HEK293 (cell line): ENCODE measurements around the gene LKAAEAR1.

Source experiments
- CTCF ChIA-PET: fragments of 350-600 bp; formaldehyde crosslinking; extraction: SDS; loops from one replicate; lab custom pipeline; 2021; ENCODE audit warnings: antibody characterized with exemption; lab: Yijun Ruan, JAX
- POLR2A ChIA-PET: fragments of 300-600 bp; formaldehyde crosslinking; extraction: SDS; loops from one replicate; lab custom pipeline; 2020; ENCODE audit warnings: antibody characterized with exemption, inconsistent platforms; lab: Yijun Ruan, JAX
- H3K27ac ChIP-seq: fragments of 200-500 bp; sonication (Bioruptor generic); 2 replicates; pipeline ENCODE4 v1.5.1; 2014; ENCODE audit warnings: low read depth, low read length, control low read depth, inconsistent platforms; ENCODE audit errors: extremely low read depth
- H3K36me3 ChIP-seq, 2 experiments: fragments of 200-500 bp in 1 of 2; sonication (Bioruptor generic) in 1 of 2; 1 replicate in 1 of 2; 2 replicates in 1 of 2; pipeline ENCODE4 v1.5.1; 2014 to 2017; ENCODE audit warnings: inconsistent platforms in 2 of 2, low read length in 2 of 2; ENCODE audit not compliant: control insufficient read depth in 2 of 2, insufficient read depth in 1 of 2
- H3K4me1 ChIP-seq: fragments of 200-500 bp; sonication (Bioruptor generic); 2 replicates; pipeline ENCODE4 v1.5.1; 2014; ENCODE audit warnings: mild to moderate bottlenecking, low read length, inconsistent platforms; ENCODE audit not compliant: control insufficient read depth, insufficient read depth
- H3K4me3 ChIP-seq: 2 replicates; pipeline ENCODE4 v1.5.1; 2011; ENCODE audit warnings: low read depth, mild to moderate bottlenecking, control low read depth, low read length, moderate library complexity
- H3K9me3 ChIP-seq: fragments of 200-500 bp; sonication (Bioruptor generic); 2 replicates; pipeline ENCODE4 v1.5.1; 2014; ENCODE audit warnings: low read depth, low read length, inconsistent platforms; ENCODE audit not compliant: control insufficient read depth, insufficient read depth
- GLIS1 ChIP-seq: fragments of 450-650 bp; formaldehyde crosslinking; IDR thresholded peaks from 2 replicates; pipeline ENCODE4 v1.5.1; 2016; ENCODE audit warnings: missing biosample characterization, missing genetic modification characterization
- HOXC10 ChIP-seq: sonication (generic); formaldehyde crosslinking; IDR thresholded peaks from 2 replicates; pipeline ENCODE4 v1.8.1; 2023; ENCODE audit warnings: mild to moderate bottlenecking, missing genetic modification reagents
- PATZ1 ChIP-seq: fragments of 450-650 bp; formaldehyde crosslinking; IDR thresholded peaks from 2 replicates; pipeline ENCODE4 v1.5.1; 2016; ENCODE audit warnings: missing biosample characterization, missing genetic modification characterization
- PRDM10 ChIP-seq: fragments of 450-650 bp; formaldehyde crosslinking; IDR thresholded peaks from 2 replicates; pipeline ENCODE4 v1.5.1; 2016; ENCODE audit warnings: missing biosample characterization, missing genetic modification characterization
- SCRT2 ChIP-seq: fragments of 450-650 bp; formaldehyde crosslinking; IDR thresholded peaks from 2 replicates; pipeline ENCODE4 v1.5.1; 2016; ENCODE audit warnings: missing biosample characterization, missing genetic modification characterization
- TRIM28 ChIP-seq: IDR thresholded peaks from 2 replicates; pipeline ENCODE4 v1.6.1; 2011; ENCODE audit warnings: low read length, control low read depth, borderline replicate concordance
- ZBTB8A ChIP-seq: fragments of 450-650 bp; formaldehyde crosslinking; IDR thresholded peaks from 2 replicates; pipeline ENCODE4 v1.5.1; 2016; ENCODE audit warnings: missing biosample characterization, missing genetic modification characterization
- ZFHX2 ChIP-seq: fragments of 450-650 bp; formaldehyde crosslinking; conservative IDR thresholded peaks from 2 replicates; pipeline ENCODE4 v1.5.1; 2016; ENCODE audit warnings: missing biosample characterization, missing genetic modification characterization
- ZFP69B ChIP-seq: fragments of 450-650 bp; formaldehyde crosslinking; IDR thresholded peaks from 2 replicates; pipeline ENCODE4 v1.5.1; 2016; ENCODE audit warnings: missing biosample characterization, missing genetic modification characterization
- ZIC2 ChIP-seq: fragments of 450-650 bp; formaldehyde crosslinking; IDR thresholded peaks from 2 replicates; pipeline ENCODE4 v1.5.1; 2016; ENCODE audit warnings: missing biosample characterization, missing genetic modification characterization
- ZNF175 ChIP-seq: fragments of 450-650 bp; formaldehyde crosslinking; IDR thresholded peaks from 2 replicates; pipeline ENCODE4 v1.5.1; 2016; ENCODE audit warnings: missing biosample characterization, missing genetic modification characterization
- ZNF280C ChIP-seq: fragments of 450-650 bp; formaldehyde crosslinking; IDR thresholded peaks from 2 replicates; pipeline ENCODE4 v1.5.1; 2016; ENCODE audit warnings: missing biosample characterization, missing genetic modification characterization
- ZNF416 ChIP-seq: fragments of 450-650 bp; formaldehyde crosslinking; IDR thresholded peaks from 2 replicates; pipeline ENCODE4 v1.5.1; 2016; ENCODE audit warnings: missing biosample characterization, missing genetic modification characterization
- ZNF549 ChIP-seq: fragments of 450-650 bp; IDR thresholded peaks from 2 replicates; pipeline ENCODE4 v1.5.1; 2018; ENCODE audit warnings: missing biosample characterization, missing genetic modification characterization, mild to moderate bottlenecking, inconsistent platforms, moderate library complexity
- ZNF645 ChIP-seq: fragments of 450-650 bp; formaldehyde crosslinking; IDR thresholded peaks from 2 replicates; pipeline ENCODE4; 2016; ENCODE audit warnings: missing biosample characterization, missing genetic modification characterization

The LKAAEAR1 gene

GRCh38 chr20:64048402-64049044, 35.7 kb downstream of the LKAAEAR1 start (continued):
- no peak for TF ChIP-seq ZNF280C

GRCh38 chr20:64047968-64048401, 36.2 kb downstream of the LKAAEAR1 start:
- Histone ChIP-seq H3K9me3 (no peaks in the 10 kb centered on the region), H3K36me3 (peaks cover 0 to 5% of the 10 kb centered on the region in 2 experiments; a peak in 1 of 3 replicates), H3K4me1 (peaks cover 6% of the 10 kb centered on the region), H3K4me3 (no peak overlapping the region), H3K27ac (no peak overlapping the region)
- 0 out of 2 replicates have a peak, but pooled peaks have one; percentile 22 for TF ChIP-seq ZBTB8A (tag by site-specific recombination)
- no peak for TF ChIP-seq ZFP69B (tag by site-specific recombination)
- TF ChIP-seq ZNF645 (tag by site-specific recombination) = no peak
- no peak for TF ChIP-seq ZNF416
- POLR2A ChIA-PET = interaction anchor here (1.3 to 1.4 kb wide), 2 partner anchors 9 to 15 kb away, joined by 4 to 5 read pairs; partner anchors contain the start of gene TCEA2
- CTCF ChIA-PET = interaction anchor here (0.7 kb wide), 1 partner anchor 35 kb away, joined by 3 read pairs; no protein-coding TSS in a partner anchor

GRCh38 chr20:64047046-64047389, 37.2 kb downstream of the LKAAEAR1 start:
- ChIA-PET CTCF (interaction anchor here (0.5 kb wide), 2 partner anchors 33 to 847 kb away, joined by 3 read pairs; partner anchors contain the start of genes OPRL1 and RGS19), POLR2A (interaction anchor here (1.3 kb wide), 1 partner anchor 16 kb away, joined by 5 read pairs; the partner anchor contains the start of gene TCEA2)
- Histone ChIP-seq H3K36me3 (peaks cover 0 to 5% of the 10 kb centered on the region in 2 experiments; a peak in 1 of 3 replicates), H3K9me3 (no peaks in the 10 kb centered on the region), H3K4me1 (peaks cover 6% of the 10 kb centered on the region), H3K27ac (no peak overlapping the region), H3K4me3 (no peak overlapping the region)
- TF ChIP-seq ZIC2 (tag by site-specific recombination) (0 out of 2 replicates have a peak, but pooled peaks have one; percentile 0), TRIM28 (no peak), ZNF416 (no peak), ZNF175 (tag by site-specific recombination) (no peak), ZFHX2 (tag by site-specific recombination) (peak; percentile 8; the same call in 1 of the 2 replicates), PATZ1 (tag by site-specific recombination) (0 out of 2 replicates have a peak, but pooled peaks have one; percentile 24), ZNF549 (tag by site-specific recombination) (no peak)

GRCh38 chr20:64045346-64046011, 38.7 kb downstream of the LKAAEAR1 start:
- no peak overlapping the region for H3K4me3 ChIP-seq
- ChIA-PET POLR2A (no interaction called here), CTCF (no interaction called here)
- no peaks in the 10 kb centered on the region for H3K9me3 ChIP-seq
- no peak overlapping the region for H3K27ac ChIP-seq
- H3K4me1 ChIP-seq = peaks cover 6% of the 10 kb centered on the region
- peaks cover 0 to 5% of the 10 kb centered on the region in 2 experiments; a peak in 1 of 3 replicates for H3K36me3 ChIP-seq
- TF ChIP-seq HOXC10 (CRISPR knock-in tag) = no peak
- TF ChIP-seq PRDM10 = peak; percentile 51; the same call in 1 of the 2 replicates
- TF ChIP-seq ZNF280C = no peak
- peak; percentile 74 for TF ChIP-seq SCRT2
- TF ChIP-seq GLIS1 = peak; percentile 90
